ENCODE data around the gene CADPS2.

DNA sequence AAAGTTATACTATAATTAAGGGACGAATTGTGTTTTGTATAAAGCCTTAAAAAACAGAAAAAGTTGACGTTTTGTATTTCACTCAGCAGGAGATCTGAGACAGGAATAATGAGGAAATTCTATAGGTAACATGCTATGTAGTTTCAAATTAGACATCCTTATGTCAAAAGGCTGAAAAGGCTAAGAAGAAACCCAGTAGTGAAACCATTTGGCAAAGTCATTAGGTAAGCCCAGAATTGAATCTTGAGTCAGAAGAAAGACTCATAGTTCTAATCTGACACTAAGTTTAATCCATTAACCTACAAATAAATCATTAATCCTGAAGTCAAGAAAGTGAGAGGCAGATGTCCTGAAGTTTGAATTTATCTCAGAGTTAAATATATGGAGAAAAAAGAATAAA, 266.6 kb downstream of the CADPS2 start:
- TF ChIP-seq, protein P1, sequence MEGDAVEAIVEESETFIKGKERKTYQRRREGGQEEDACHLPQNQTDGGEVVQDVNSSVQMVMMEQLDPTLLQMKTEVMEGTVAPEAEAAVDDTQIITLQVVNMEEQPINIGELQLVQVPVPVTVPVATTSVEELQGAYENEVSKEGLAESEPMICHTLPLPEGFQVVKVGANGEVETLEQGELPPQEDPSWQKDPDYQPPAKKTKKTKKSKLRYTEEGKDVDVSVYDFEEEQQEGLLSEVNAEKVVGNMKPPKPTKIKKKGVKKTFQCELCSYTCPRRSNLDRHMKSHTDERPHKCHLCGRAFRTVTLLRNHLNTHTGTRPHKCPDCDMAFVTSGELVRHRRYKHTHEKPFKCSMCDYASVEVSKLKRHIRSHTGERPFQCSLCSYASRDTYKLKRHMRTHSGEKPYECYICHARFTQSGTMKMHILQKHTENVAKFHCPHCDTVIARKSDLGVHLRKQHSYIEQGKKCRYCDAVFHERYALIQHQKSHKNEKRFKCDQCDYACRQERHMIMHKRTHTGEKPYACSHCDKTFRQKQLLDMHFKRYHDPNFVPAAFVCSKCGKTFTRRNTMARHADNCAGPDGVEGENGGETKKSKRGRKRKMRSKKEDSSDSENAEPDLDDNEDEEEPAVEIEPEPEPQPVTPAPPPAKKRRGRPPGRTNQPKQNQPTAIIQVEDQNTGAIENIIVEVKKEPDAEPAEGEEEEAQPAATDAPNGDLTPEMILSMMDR (IDR thresholded peaks at IDR 0.05) = no peak
- TF ChIP-seq MAX (CRISPR knock-in tag; IDR thresholded peaks at IDR 0.05) (no peak), ATF2 (CRISPR knock-in tag; IDR thresholded peaks at IDR 0.05; ENCODE audit: borderline replicate concordance, low read depth) (no peak), ZBTB21 (CRISPR knock-in tag; IDR thresholded peaks at IDR 0.05; ENCODE audit: borderline replicate concordance) (no peak), AR (CRISPR knock-in tag; IDR thresholded peaks at IDR 0.05) (no peak), SOX15 (CRISPR knock-in tag; IDR thresholded peaks at IDR 0.05) (no peak)
- TF ChIP-seq, protein P2, sequence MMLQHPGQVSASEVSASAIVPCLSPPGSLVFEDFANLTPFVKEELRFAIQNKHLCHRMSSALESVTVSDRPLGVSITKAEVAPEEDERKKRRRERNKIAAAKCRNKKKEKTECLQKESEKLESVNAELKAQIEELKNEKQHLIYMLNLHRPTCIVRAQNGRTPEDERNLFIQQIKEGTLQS (CRISPR knock-in tag; conservative IDR thresholded peaks at IDR 0.05) = no peak

Measured in WTC11 (cell line).